ENCODE measurements around the gene RASAL2.

The RASAL2 gene

DNA sequence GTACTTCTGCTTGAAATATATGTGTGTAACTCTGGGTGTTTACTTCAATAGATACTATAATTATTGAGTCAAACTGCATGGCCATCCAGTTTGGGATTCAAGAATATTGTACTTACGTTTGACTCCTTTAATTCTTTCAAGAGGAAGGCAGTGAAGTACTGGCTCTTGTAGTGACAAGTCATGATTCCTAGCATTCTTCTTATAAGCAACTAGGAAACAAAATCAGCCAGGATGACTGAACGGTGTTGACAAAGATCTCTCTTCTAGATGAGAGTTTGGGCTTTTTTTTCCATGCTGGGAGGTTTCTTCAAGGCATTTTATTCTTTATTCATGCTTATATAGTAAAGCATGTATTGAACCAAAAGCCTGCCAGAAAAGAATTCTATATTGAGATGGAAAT is 344.5 kb downstream of the RASAL2 start:
- Histone ChIP-seq H3K79me2 (ENCODE audit: low read length) (no peaks in the 10 kb centered on the region), H3K36me3 (replicated peaks; ENCODE audit: low read depth, low read length) (no peaks in the 10 kb centered on the region), H2AFZ (ENCODE audit: low read depth, low read length) (no peak overlapping the region), H3K27me3 (ENCODE audit: low read depth, low read length) (no peaks in the 10 kb centered on the region), H3K9ac (ENCODE audit: low read length) (no peak overlapping the region), H4K20me1 (ENCODE audit: insufficient read depth, low read length) (no peaks in the 10 kb centered on the region), H3K27ac (ENCODE audit: low read length) (no peak overlapping the region), H3K4me2 (ENCODE audit: low read length) (no peak overlapping the region), H3K9me3 (ENCODE audit: insufficient read depth, low read length) (no peaks in the 10 kb centered on the region), H3K4me3 (ENCODE audit: low read length) (no peak overlapping the region), H3K4me1 (ENCODE audit: low read length) (peaks cover 15% of the 10 kb centered on the region)
- no peak for TF ChIP-seq EZH2phosphoT487 (IDR thresholded peaks at IDR 0.05; ENCODE audit: low read depth)
- TF ChIP-seq, protein P1, sequence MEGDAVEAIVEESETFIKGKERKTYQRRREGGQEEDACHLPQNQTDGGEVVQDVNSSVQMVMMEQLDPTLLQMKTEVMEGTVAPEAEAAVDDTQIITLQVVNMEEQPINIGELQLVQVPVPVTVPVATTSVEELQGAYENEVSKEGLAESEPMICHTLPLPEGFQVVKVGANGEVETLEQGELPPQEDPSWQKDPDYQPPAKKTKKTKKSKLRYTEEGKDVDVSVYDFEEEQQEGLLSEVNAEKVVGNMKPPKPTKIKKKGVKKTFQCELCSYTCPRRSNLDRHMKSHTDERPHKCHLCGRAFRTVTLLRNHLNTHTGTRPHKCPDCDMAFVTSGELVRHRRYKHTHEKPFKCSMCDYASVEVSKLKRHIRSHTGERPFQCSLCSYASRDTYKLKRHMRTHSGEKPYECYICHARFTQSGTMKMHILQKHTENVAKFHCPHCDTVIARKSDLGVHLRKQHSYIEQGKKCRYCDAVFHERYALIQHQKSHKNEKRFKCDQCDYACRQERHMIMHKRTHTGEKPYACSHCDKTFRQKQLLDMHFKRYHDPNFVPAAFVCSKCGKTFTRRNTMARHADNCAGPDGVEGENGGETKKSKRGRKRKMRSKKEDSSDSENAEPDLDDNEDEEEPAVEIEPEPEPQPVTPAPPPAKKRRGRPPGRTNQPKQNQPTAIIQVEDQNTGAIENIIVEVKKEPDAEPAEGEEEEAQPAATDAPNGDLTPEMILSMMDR (IDR thresholded peaks at IDR 0.05; ENCODE audit: low read depth, low read length), result no peak

DNA sequence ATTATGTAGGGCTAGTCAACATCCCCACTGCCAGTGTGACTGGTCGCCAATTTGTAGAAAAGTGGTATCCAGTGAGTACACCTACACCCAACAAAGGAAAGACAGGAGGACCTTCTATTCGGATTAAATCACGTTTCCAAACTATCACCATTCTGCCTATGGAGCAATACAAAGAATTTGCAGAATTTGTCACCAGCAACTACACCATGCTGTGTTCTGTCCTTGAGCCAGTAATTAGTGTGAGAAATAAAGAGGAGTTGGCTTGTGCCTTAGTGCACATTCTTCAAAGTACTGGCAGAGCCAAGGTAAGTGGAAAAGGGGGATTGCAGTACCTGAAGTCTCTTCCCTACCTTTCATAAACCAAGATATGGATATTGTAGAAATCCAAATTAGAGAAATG is 349.0 kb downstream of the RASAL2 start:
- H3K9ac ChIP-seq (ENCODE audit: low read length), result no peak overlapping the region
- no peak overlapping the region for H3K27ac ChIP-seq (ENCODE audit: low read length)
- H3K27me3 ChIP-seq (ENCODE audit: low read depth, low read length), result no peaks in the 10 kb centered on the region
- H2AFZ ChIP-seq (ENCODE audit: low read depth, low read length), result no peak overlapping the region
- no peaks in the 10 kb centered on the region for H3K36me3 ChIP-seq (replicated peaks; ENCODE audit: low read depth, low read length)
- no peaks in the 10 kb centered on the region for H3K79me2 ChIP-seq (ENCODE audit: low read length)
- TF ChIP-seq EZH2phosphoT487 (IDR thresholded peaks at IDR 0.05; ENCODE audit: low read depth), result no peak
- TF ChIP-seq, protein P1 (IDR thresholded peaks at IDR 0.05; ENCODE audit: low read depth, low read length), result no peak
- H3K4me2 ChIP-seq (ENCODE audit: low read length), result no peak overlapping the region
- no peaks in the 10 kb centered on the region for H4K20me1 ChIP-seq (ENCODE audit: insufficient read depth, low read length)
- no peaks in the 10 kb centered on the region for H3K4me1 ChIP-seq (ENCODE audit: low read length)
- no peaks in the 10 kb centered on the region for H3K9me3 ChIP-seq (ENCODE audit: insufficient read depth, low read length)
- H3K4me3 ChIP-seq (ENCODE audit: low read length), result no peak overlapping the region

DNA sequence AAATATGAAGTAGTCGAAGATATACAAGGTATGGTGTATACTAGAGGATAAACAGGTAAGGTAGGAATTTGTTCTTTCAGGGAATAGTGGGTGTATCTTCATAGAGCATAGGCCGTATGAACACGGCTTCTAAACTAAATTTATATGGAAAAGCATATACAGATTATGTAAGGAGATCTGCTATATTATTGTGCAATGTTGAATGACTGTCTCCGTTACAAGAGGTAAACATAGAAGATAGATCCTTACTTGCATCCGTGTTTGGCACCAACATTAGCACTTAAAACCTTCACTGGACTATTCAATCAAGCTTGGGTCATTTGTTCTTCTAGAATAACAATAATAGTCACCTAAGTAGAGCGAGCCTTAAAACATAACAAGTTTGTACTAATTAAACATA is 357.0 kb downstream of the RASAL2 start:
- Histone ChIP-seq H3K4me3 (ENCODE audit: low read length) (no peak overlapping the region), H3K79me2 (ENCODE audit: low read length) (no peaks in the 10 kb centered on the region), H4K20me1 (ENCODE audit: insufficient read depth, low read length) (no peaks in the 10 kb centered on the region), H3K27ac (ENCODE audit: low read length) (no peak overlapping the region), H3K4me2 (ENCODE audit: low read length) (no peak overlapping the region), H3K27me3 (ENCODE audit: low read depth, low read length) (no peaks in the 10 kb centered on the region), H3K4me1 (ENCODE audit: low read length) (no peaks in the 10 kb centered on the region), H3K9ac (ENCODE audit: low read length) (no peak overlapping the region), H3K36me3 (replicated peaks; ENCODE audit: low read depth, low read length) (no peaks in the 10 kb centered on the region), H2AFZ (ENCODE audit: low read depth, low read length) (no peak overlapping the region), H3K9me3 (ENCODE audit: insufficient read depth, low read length) (no peaks in the 10 kb centered on the region)
- TF ChIP-seq, protein P1 (IDR thresholded peaks at IDR 0.05; ENCODE audit: low read depth, low read length), result no peak
- TF ChIP-seq EZH2phosphoT487 (IDR thresholded peaks at IDR 0.05; ENCODE audit: low read depth), result no peak

DNA sequence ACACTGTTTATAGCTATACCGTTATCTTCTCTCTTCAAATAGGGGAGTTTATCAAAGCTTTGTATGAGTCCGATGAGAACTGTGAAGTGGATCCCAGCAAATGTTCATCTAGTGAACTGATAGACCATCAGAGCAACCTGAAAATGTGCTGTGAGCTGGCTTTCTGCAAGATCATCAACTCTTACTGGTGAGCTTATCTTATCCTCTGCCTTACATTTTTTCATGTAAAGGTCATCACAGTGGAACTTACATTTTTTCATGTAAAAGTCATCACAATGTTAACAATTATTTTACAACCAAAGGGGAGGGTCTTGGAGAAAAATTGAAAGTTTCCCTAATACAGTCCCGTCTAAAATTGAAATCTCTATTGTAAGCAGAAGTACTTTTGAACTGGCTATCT is 357.6 kb downstream of the RASAL2 start:
- no peaks in the 10 kb centered on the region for H3K79me2 ChIP-seq (ENCODE audit: low read length)
- H3K4me1 ChIP-seq (ENCODE audit: low read length), result no peaks in the 10 kb centered on the region
- H3K27me3 ChIP-seq (ENCODE audit: low read depth, low read length), result no peaks in the 10 kb centered on the region
- no peak overlapping the region for H3K9ac ChIP-seq (ENCODE audit: low read length)
- TF ChIP-seq EZH2phosphoT487 (IDR thresholded peaks at IDR 0.05; ENCODE audit: low read depth), result no peak
- TF ChIP-seq, protein P1 (IDR thresholded peaks at IDR 0.05; ENCODE audit: low read depth, low read length), result no peak
- no peaks in the 10 kb centered on the region for H3K9me3 ChIP-seq (ENCODE audit: insufficient read depth, low read length)
- H4K20me1 ChIP-seq (ENCODE audit: insufficient read depth, low read length), result no peaks in the 10 kb centered on the region
- no peak overlapping the region for H3K4me3 ChIP-seq (ENCODE audit: low read length)
- H2AFZ ChIP-seq (ENCODE audit: low read depth, low read length), result no peak overlapping the region
- H3K27ac ChIP-seq (ENCODE audit: low read length), result no peak overlapping the region
- H3K36me3 ChIP-seq (replicated peaks; ENCODE audit: low read depth, low read length), result no peaks in the 10 kb centered on the region
- H3K4me2 ChIP-seq (ENCODE audit: low read length), result no peak overlapping the region
